ENCODE data around the gene TRIM24. TPM values are rescaled to one million over a fixed set of nuclear protein-coding genes. Genes with fewer than 3 reads are reported as not detected.

Gene TRIM24
- total RNA-seq, 3 donors from 2014 or later, result 17.5 to 21.2 (median 18.9) TPM

- no peak overlapping the region for H3K4me3 ChIP-seq
- H3K4me1 ChIP-seq (ENCODE audit: low read depth), result no peaks in the 10 kb centered on the region
- no peak for ATAC-seq
- DNase-seq, result no peak
- intact Hi-C loops (cut with DNase I, micrococcal nuclease), result no loop called here
- no peaks in the 10 kb centered on the region for H3K9me3 ChIP-seq
- no peak for TF ChIP-seq CTCF (IDR thresholded peaks at IDR 0.05)
- H3K36me3 ChIP-seq (ENCODE audit: low read depth), result no peaks in the 10 kb centered on the region
Measured at GRCh38 chr7:138584283-138584682, 124.2 kb downstream of the TRIM24 start.

- Histone ChIP-seq H3K36me3 (ENCODE audit: low read depth) (no peaks in the 10 kb centered on the region), H3K4me3 (no peak overlapping the region), H3K4me1 (ENCODE audit: low read depth) (no peaks in the 10 kb centered on the region), H3K9me3 (no peaks in the 10 kb centered on the region)
- no peak for TF ChIP-seq CTCF (IDR thresholded peaks at IDR 0.05)
- DNase-seq, result no peak
- no peak for ATAC-seq
- intact Hi-C loops (cut with DNase I, micrococcal nuclease), result no loop called here
Measured at GRCh38 chr7:138584696-138585095, 124.6 kb downstream of the TRIM24 start.

DNA sequence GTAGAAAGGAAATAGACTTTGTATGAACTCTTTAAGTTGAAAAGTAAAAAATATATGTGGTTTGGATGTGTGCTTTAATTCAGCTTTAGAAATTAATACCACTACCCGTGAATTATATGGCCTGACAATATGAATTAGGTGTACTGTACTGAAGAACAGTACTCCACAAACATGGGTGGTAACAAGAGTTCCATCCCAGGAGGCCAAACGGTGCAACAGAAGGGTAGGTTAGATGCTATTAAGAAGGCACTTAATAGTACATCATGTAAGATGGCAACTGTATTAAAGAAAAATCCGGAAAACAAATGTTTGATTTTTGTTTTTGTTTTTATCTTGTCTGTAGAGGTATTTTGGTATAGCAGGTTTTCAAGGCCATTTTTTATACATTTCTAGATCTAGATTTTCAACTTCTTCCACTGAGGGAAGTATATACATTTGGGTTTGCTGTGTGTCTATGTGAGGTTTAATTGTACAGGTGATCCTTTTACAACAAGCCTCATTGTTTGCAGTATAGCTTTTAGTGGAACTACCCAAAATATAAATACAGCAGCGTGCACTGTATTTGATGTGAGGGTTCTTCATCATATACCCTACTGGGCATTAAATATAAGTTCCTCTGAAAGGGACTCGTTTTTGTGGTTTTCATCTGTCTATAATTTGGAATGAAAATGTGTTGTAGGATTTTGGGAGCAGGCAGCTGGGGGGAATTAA, 125.4 kb downstream of the TRIM24 start:
- intact Hi-C loops (cut with DNase I, micrococcal nuclease), result no loop called here
- no peak overlapping the region for H3K4me3 ChIP-seq
- no peaks in the 10 kb centered on the region for H3K4me1 ChIP-seq (ENCODE audit: low read depth)
- ATAC-seq (no peak), DNase-seq (no peak)
- no peak for TF ChIP-seq CTCF (IDR thresholded peaks at IDR 0.05)
- H3K9me3 ChIP-seq, result no peaks in the 10 kb centered on the region
- no peaks in the 10 kb centered on the region for H3K36me3 ChIP-seq (ENCODE audit: low read depth)

DNA sequence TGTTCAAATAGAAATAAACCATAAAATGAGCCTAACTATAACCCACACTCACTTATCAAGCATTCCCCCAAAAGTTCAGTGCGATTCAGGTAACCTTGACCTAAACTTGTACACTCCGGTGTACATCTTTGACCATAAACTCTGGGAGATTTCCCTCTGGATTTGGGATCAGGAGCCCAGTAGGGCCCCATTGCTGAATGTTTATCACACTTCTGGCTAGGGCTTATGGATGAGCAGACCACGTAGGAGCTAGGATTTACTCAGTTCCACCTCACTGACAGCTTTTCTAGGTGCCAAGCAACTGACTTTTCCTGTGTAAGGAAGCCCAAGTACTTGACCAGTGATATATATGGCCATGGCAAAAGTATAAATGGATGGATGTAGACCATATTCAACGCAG, 127.4 kb downstream of the TRIM24 start:
- no peak overlapping the region for H3K4me3 ChIP-seq
- no peaks in the 10 kb centered on the region for H3K36me3 ChIP-seq (ENCODE audit: low read depth)
- no peak for DNase-seq
- intact Hi-C loops (cut with DNase I, micrococcal nuclease), result no loop called here
- no peak for TF ChIP-seq CTCF (IDR thresholded peaks at IDR 0.05)
- no peaks in the 10 kb centered on the region for H3K4me1 ChIP-seq (ENCODE audit: low read depth)
- no peak for ATAC-seq
- H3K9me3 ChIP-seq, result no peaks in the 10 kb centered on the region

- ATAC-seq (no peak), DNase-seq (no peak)
- intact Hi-C loops (cut with DNase I, micrococcal nuclease), result no loop called here
- H3K4me3 ChIP-seq, result no peak overlapping the region
- H3K9me3 ChIP-seq, result no peaks in the 10 kb centered on the region
- H3K36me3 ChIP-seq (ENCODE audit: low read depth), result no peaks in the 10 kb centered on the region
- no peaks in the 10 kb centered on the region for H3K4me1 ChIP-seq (ENCODE audit: low read depth)
- no peak for TF ChIP-seq CTCF (IDR thresholded peaks at IDR 0.05)
Measured at GRCh38 chr7:138588986-138589385, 128.9 kb downstream of the TRIM24 start.

DNA sequence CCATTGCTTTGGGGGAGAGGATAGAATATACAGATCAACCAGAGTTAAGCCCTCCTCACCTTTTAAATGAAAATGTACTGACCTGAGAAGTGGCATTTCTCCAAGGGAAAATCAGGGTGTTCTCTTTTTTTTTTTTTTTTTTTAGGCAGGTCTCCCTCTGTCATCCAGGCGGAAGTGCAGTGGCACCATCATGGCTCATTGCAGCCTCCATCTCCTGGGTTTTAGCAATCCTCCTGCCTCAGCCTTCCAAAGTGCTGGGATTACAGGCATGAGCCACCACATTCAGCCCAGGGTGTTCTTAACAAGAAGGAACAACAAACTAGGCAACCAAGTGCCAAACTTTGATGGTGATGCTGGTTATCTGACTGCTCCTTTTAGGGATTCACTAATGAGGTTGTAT, 130.1 kb downstream of the TRIM24 start:
- intact Hi-C loops (cut with DNase I, micrococcal nuclease), result no loop called here
- no peak for TF ChIP-seq CTCF (IDR thresholded peaks at IDR 0.05)
- no peaks in the 10 kb centered on the region for H3K36me3 ChIP-seq (ENCODE audit: low read depth)
- ATAC-seq (no peak), DNase-seq (no peak)
- no peaks in the 10 kb centered on the region for H3K4me1 ChIP-seq (ENCODE audit: low read depth)
- no peak overlapping the region for H3K4me3 ChIP-seq
- no peaks in the 10 kb centered on the region for H3K9me3 ChIP-seq

Data from mucosa of descending colon (tissue), 3 donors.